Measurements from ENCODE around the gene INTS15.
"Not testable (repeated sequence)": the region's sequence is repeated elsewhere in the genome, so short reads cannot be mapped to it uniquely, and the experiment has no call there.

The INTS15 gene

GRCh38 chr7:6577369-6578113, 12.3 kb upstream of the INTS15 start, which contains the start of gene ZDHHC4:
TSS of gene ZDHHC4 (plus strand) at chr7:6577454. CDS start at chr7:6580562, 3,108 bp downstream.
- peak; percentile 83 for DNase-seq

GRCh38 chr7:6578114-6579084, 11.4 kb upstream of the INTS15 start:
- no peak for DNase-seq

- DNase-seq, result no peak
Measured at GRCh38 chr7:6579446-6579845, 10.4 kb upstream of the INTS15 start.

GRCh38 chr7:6585746-6586432, 3.9 kb upstream of the INTS15 start:
- not testable (repeated sequence) for DNase-seq

GRCh38 chr7:6588566-6588965, 1.3 kb upstream of the INTS15 start:
- no peak for DNase-seq

- DNase-seq, result no peak
Measured at GRCh38 chr7:6589151-6589828, 531 bp upstream of the INTS15 start.

GRCh38 chr7:6590645-6591110, 857 bp downstream of the INTS15 start:
- no peak for DNase-seq

- DNase-seq, result no peak
Measured at GRCh38 chr7:6600093-6600492, 10.3 kb downstream of the INTS15 start.

- DNase-seq, result no peak
Measured at GRCh38 chr7:6604458-6604857, 14.6 kb downstream of the INTS15 start.

- DNase-seq, result no peak
Measured at GRCh38 chr7:6606866-6607583, 17.2 kb downstream of the INTS15 start.

GRCh38 chr7:6607651-6608051, 17.8 kb downstream of the INTS15 start:
- DNase-seq, result no peak

- DNase-seq, result no peak
Measured at GRCh38 chr7:6608081-6608480, 18.3 kb downstream of the INTS15 start.

GRCh38 chr7:6608794-6609193, 19.0 kb downstream of the INTS15 start:
- no peak for DNase-seq

- DNase-seq, result no peak
Measured at GRCh38 chr7:6612819-6613218, 23.0 kb downstream of the INTS15 start.

GRCh38 chr7:6613706-6614105, 23.9 kb downstream of the INTS15 start:
- DNase-seq, result no peak

GRCh38 chr7:6614953-6615722, 25.3 kb downstream of the INTS15 start, which contains the start of gene ZNF853:
TSS of gene ZNF853 (plus strand) at chr7:6615610. CDS start at chr7:6616175, 565 bp downstream.
- DNase-seq, result no peak

GRCh38 chr7:6615723-6616555, 26.1 kb downstream of the INTS15 start:
- no peak for DNase-seq

GRCh38 chr7:6616854-6617643, 27.2 kb downstream of the INTS15 start:
- DNase-seq, result no peak

- no peak for DNase-seq
Measured at GRCh38 chr7:6618621-6619020, 28.8 kb downstream of the INTS15 start.

Measured in stimulated activated naive CD4-positive, alpha-beta T cell treated with Interleukin-2 at 50 U/mL for 16 hours (primary cell).